GM18508 (cell line): ENCODE results near the gene RESP18.
A peak's percentile ranks its signal among the peaks of the same experiment; 100 is the strongest.

Source experiments
- ATAC-seq: cut with Tn5 transposase; IDR thresholded peaks from one replicate; pipeline ENCODE4 v1.9.1; 2021; ENCODE audit warnings: moderate number of reproducible peaks; ENCODE audit not compliant: insufficient read depth, unreplicated experiment

Gene RESP18

DNA sequence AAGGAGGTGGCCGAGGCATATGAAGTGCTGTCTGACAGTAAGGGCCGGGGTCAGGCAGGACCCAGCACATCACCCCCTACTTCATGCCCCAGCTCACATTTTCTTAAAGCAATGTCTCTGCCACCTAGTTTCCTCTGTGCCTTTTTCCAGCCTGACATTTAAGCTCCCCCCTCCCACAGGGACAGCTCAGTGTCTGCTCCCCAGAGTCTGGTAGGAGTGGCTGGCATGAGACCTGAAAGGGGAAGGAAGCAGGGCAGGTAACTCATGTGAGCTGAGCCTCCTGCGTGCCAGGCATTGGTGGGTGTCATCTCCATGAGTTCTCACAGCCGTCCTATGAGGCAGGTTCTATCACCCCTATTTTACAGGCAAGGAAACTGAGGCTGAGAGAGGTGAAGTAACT lies 51.9 kb downstream of the RESP18 start:
- ATAC-seq, result no peak

DNA sequence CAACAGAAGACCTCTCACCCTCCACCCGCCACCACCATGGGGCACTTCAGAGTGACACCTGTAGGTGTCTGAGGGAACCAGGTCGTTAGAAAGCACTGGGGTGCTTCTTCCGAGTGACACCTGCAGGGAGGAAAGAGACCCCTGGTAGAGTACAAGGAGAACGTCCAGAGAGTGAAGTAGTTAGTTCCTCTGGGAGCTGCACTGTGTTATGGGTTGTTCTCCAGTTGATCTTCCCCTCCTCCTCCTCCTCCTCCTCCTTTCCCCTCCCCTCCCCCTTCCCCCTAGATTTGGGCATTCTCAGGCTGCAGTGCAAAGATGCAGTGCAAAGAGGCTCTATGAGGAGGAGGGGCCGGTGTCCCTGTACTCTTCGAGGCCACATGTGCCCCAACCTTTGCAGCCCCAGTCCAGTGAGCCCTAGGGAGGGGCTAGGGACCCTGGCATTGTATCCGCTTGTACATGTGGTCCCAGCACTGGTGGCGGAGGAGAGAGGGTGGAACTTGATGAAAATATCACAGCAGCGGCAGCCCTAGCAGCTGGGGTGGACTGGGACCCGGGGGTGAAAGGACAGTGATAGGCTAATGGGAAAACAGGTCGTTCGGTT lies 52.5 kb downstream of the RESP18 start:
- ATAC-seq, result no peak

DNA sequence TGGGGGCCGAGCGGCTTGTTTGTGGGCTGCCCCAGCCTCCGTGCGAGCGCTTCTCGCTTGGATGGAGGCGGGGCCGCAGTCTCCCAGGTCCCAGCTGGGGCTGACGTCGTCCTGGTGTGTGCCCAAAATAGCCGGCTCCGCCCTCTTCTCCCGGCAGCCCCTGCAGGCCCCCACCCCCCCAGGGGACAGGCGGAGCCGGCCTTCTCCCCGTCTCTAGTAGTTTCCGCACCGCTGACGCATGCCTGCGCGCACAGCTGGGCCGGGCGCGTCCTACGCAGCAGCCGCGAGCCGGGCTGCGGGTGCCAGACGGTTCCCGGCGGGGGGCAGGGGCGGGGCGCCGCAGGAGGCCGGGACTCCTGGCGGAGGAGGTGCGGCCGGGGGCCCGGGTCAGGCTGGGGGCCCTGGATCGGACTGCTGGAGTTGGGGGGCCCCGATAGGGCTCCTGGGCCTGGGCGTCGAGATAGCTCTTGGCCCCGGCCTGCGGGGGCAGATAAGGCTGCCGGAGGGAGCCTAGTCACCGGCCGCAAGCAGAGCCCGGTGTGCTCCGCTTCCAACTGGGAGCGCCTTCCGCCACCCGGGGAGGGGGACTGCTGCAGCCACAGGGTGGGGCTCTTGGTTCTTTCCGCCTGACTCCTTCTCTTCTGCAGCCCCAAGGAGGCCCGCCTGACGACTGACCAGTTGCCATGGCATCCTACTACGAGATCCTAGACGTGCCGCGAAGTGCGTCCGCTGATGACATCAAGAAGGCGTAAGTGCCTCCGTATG lies 53.2 kb downstream of the RESP18 start, which contains the start of gene DNAJB2:
Gene DNAJB2 (plus strand): TSS at position 216 of the 765 bp plus-strand sequence. CDS start 468 bp downstream, at position 684.
- peak; percentile 63 for ATAC-seq

DNA sequence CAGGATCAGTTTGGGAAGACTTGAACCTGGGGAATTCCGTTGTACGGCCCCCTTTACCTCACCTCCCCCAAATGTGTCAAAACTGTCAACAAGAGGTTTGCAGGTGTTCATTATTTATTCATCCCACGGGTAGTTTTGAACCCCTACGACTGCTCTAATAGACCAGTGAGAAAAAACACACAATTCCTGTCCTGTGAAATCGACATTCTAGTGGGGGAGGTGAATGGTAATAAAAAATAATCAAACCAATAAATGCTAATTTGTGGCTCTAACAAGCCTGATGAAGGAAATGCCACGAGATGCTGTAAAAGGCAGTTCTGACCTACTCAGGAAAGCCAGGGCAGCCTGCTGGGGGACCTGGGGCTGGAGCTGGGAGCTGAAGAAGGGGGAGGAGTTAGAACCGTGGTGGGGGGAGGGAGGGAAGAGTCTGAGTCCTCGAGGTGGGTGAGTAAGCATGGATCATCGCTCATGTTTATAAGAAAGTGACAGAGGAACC lies 53.8 kb downstream of the RESP18 start:
- ATAC-seq, result no peak

DNA sequence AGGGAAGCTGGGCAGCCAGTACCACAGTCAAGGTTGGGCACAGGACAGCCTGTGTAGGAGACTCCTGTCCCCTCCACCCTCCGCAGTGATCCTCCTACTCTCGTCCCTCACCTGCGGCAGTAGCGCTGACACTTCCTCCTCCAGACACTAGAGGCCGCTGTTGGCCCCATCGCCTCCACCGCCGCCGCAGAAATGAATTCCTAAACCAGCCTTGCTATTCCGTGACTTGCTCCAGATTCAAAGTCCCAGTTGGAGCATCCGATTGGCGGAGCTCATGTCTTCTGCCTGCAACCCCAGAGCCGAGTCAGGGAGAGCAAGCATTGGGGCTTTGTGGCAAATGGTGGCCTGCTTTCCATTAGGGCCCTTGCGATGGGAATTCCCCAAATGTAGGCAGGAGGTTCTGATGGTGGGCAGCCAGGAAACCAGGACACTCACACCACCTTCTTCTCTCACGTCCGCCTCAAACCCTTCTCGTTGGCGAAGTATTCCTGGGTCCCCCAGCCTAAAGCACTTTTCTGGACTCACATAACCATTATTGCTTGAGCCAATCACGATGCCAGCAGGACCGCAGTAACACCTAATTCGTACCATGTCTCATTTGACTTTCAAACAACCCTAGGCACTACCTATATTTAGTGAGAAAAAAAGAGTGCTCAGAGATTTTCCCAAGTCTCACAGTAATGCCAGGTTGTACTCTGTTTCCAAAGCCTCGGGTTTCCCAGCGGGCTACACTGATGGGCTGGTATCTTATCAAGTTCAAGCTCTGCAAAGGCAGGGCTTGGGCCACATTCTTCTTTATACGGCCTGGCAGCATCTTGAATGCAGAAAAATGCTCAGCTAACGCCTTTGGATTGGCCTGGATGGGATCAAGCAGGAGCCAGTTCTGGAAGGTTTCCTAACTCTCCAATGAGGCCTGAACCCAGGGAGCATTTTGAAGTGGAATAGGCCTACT lies 54.6 kb downstream of the RESP18 start:
- no peak for ATAC-seq
